Measurements from ENCODE around the gene TRIM31. TPM values are rescaled to one million over a fixed set of nuclear protein-coding genes. Genes with fewer than 3 reads are reported as not detected.

TRIM31 gene
- total RNA-seq, 1 experiment from 2014 or later = not detected

- H3K27me3 ChIP-seq = peaks cover 4% of the 10 kb centered on the region; the same call in 1 of the 2 replicates
- no peak overlapping the region for H3K27ac ChIP-seq
- no peak overlapping the region for H3K4me3 ChIP-seq
- H3K36me3 ChIP-seq = no peaks in the 10 kb centered on the region
- H3K4me1 ChIP-seq = no peaks in the 10 kb centered on the region
- no peaks in the 10 kb centered on the region for H3K9me3 ChIP-seq (replicated peaks)
- no peak for DNase-seq
Observed at GRCh38 chr6:30111266-30111856, 1.5 kb downstream of the TRIM31 start.

- Histone ChIP-seq H3K36me3 (no peaks in the 10 kb centered on the region), H3K27me3 (no peaks in the 10 kb centered on the region)
Observed at GRCh38 chr6:30104661-30105060, 8.2 kb downstream of the TRIM31 start.

GRCh38 chr6:30103872-30104179 lies 9.1 kb downstream of the TRIM31 start:
- DNase-seq = no peak
- H3K4me3 ChIP-seq = no peak overlapping the region
- H3K27me3 ChIP-seq = no peaks in the 10 kb centered on the region
- H3K4me1 ChIP-seq = 0 out of 2 replicates have a peak, but pooled peaks cover 4% of the 10 kb centered on the region
- H3K27ac ChIP-seq = no peak overlapping the region
- H3K36me3 ChIP-seq = no peaks in the 10 kb centered on the region
- H3K9me3 ChIP-seq (replicated peaks) = no peaks in the 10 kb centered on the region

More at GRCh38 chr6:30104661-30105060, 8.2 kb downstream of the TRIM31 start:
- 0 out of 2 replicates have a peak, but pooled peaks cover 4% of the 10 kb centered on the region for H3K4me1 ChIP-seq
- no peak overlapping the region for H3K27ac ChIP-seq
- no peak overlapping the region for H3K4me3 ChIP-seq
- H3K9me3 ChIP-seq (replicated peaks) = no peaks in the 10 kb centered on the region
- DNase-seq = no peak

GRCh38 chr6:30102970-30103871 lies 9.7 kb downstream of the TRIM31 start:
- peak; percentile 78 to 92 for DNase-seq
- H3K9me3 ChIP-seq (replicated peaks) = no peaks in the 10 kb centered on the region
- no peaks in the 10 kb centered on the region for H3K27me3 ChIP-seq
- no peak overlapping the region for H3K27ac ChIP-seq
- peaks cover 4% of the 10 kb centered on the region; the same call in 1 of the 2 replicates for H3K4me1 ChIP-seq
- H3K4me3 ChIP-seq = peak overlapping the region; percentile 54
- no peaks in the 10 kb centered on the region for H3K36me3 ChIP-seq

GRCh38 chr6:30102414-30102969 lies 10.4 kb downstream of the TRIM31 start:
- Histone ChIP-seq H3K4me3 (peak overlapping the region; percentile 54), H3K36me3 (no peaks in the 10 kb centered on the region), H3K4me1 (peaks cover 9% of the 10 kb centered on the region; the same call in 1 of the 2 replicates), H3K9me3 (replicated peaks) (no peaks in the 10 kb centered on the region), H3K27ac (no peak overlapping the region), H3K27me3 (no peaks in the 10 kb centered on the region)
- DNase-seq = peak; percentile 9 to 22

- no peaks in the 10 kb centered on the region for H3K9me3 ChIP-seq (replicated peaks)
- peak overlapping the region; percentile 54 for H3K4me3 ChIP-seq
- H3K27ac ChIP-seq = peak overlapping the region; percentile 29
- H3K36me3 ChIP-seq = no peaks in the 10 kb centered on the region
- H3K27me3 ChIP-seq = no peaks in the 10 kb centered on the region
- H3K4me1 ChIP-seq = peaks cover 15% of the 10 kb centered on the region; the same call in 1 of the 2 replicates
- peak; percentile 83 for DNase-seq
Observed at GRCh38 chr6:30101444-30102413, 11.2 kb downstream of the TRIM31 start.

GRCh38 chr6:30100585-30101443 lies 12.1 kb downstream of the TRIM31 start:
- H3K4me1 ChIP-seq = peaks cover 15% of the 10 kb centered on the region; the same call in 1 of the 2 replicates
- H3K27me3 ChIP-seq = no peaks in the 10 kb centered on the region
- H3K9me3 ChIP-seq (replicated peaks) = no peaks in the 10 kb centered on the region
- no peaks in the 10 kb centered on the region for H3K36me3 ChIP-seq
- peak overlapping the region; percentile 54 for H3K4me3 ChIP-seq
- peak overlapping the region; percentile 29; the same call in 1 of the 2 replicates for H3K27ac ChIP-seq
- peak; percentile 11 to 23 for DNase-seq

GRCh38 chr6:30100154-30100553 lies 12.7 kb downstream of the TRIM31 start:
- peak overlapping the region; percentile 54 for H3K4me3 ChIP-seq
- H3K36me3 ChIP-seq = no peaks in the 10 kb centered on the region
- DNase-seq = no peak
- no peaks in the 10 kb centered on the region for H3K9me3 ChIP-seq (replicated peaks)
- H3K27ac ChIP-seq = no peak overlapping the region
- H3K4me1 ChIP-seq = peaks cover 15% of the 10 kb centered on the region; the same call in 1 of the 2 replicates
- H3K27me3 ChIP-seq = no peaks in the 10 kb centered on the region

GRCh38 chr6:30097902-30098768 lies 14.8 kb downstream of the TRIM31 start:
- no peak overlapping the region for H3K27ac ChIP-seq
- H3K4me3 ChIP-seq = no peak overlapping the region
- peaks cover 15% of the 10 kb centered on the region; the same call in 1 of the 2 replicates for H3K4me1 ChIP-seq
- DNase-seq = no peak
- no peaks in the 10 kb centered on the region for H3K27me3 ChIP-seq
- H3K36me3 ChIP-seq = no peaks in the 10 kb centered on the region
- H3K9me3 ChIP-seq (replicated peaks) = no peaks in the 10 kb centered on the region

GRCh38 chr6:30096829-30097228 lies 16.1 kb downstream of the TRIM31 start:
- Histone ChIP-seq H3K27ac (no peak overlapping the region), H3K27me3 (no peaks in the 10 kb centered on the region), H3K9me3 (replicated peaks) (no peaks in the 10 kb centered on the region), H3K4me3 (no peak overlapping the region), H3K36me3 (no peaks in the 10 kb centered on the region), H3K4me1 (peaks cover 11% of the 10 kb centered on the region; the same call in 1 of the 2 replicates)
- no peak for DNase-seq

GRCh38 chr6:30093951-30094661 lies 18.8 kb downstream of the TRIM31 start:
- no peak for DNase-seq
- H3K27me3 ChIP-seq = no peaks in the 10 kb centered on the region
- no peaks in the 10 kb centered on the region for H3K36me3 ChIP-seq
- H3K9me3 ChIP-seq (replicated peaks) = no peaks in the 10 kb centered on the region
- H3K4me3 ChIP-seq = no peak overlapping the region
- H3K27ac ChIP-seq = no peak overlapping the region
- peaks cover 11% of the 10 kb centered on the region; the same call in 1 of the 2 replicates for H3K4me1 ChIP-seq

- no peak for DNase-seq
- Histone ChIP-seq H3K4me1 (peaks cover 11% of the 10 kb centered on the region; the same call in 1 of the 2 replicates), H3K4me3 (no peak overlapping the region), H3K27ac (no peak overlapping the region), H3K27me3 (no peaks in the 10 kb centered on the region), H3K9me3 (replicated peaks) (no peaks in the 10 kb centered on the region), H3K36me3 (no peaks in the 10 kb centered on the region)
Observed at GRCh38 chr6:30092852-30093543, 19.9 kb downstream of the TRIM31 start.

Data from SJCRH30 (cell line).